NCI-H128 (cell line): Measurements from ENCODE around the gene PSKH1.
A peak's percentile ranks its signal among the peaks of the same experiment; 100 is the strongest.
"Not testable (repeated sequence)": the region's sequence is repeated elsewhere in the genome, so short reads cannot be mapped to it uniquely, and the experiment has no call there.

ENCODE experiments used
- DNase-seq: peaks from one replicate; lab custom pipeline; 2025; ENCODE audit not compliant: unreplicated experiment; lab: John Stamatoyannopoulos, UW

The PSKH1 gene

GRCh38 chr16:67923414-67924116 is 30.5 kb downstream of the PSKH1 start:
- DNase-seq: no peak

- DNase-seq: no peak
Observed at GRCh38 chr16:67924140-67924906, 31.3 kb downstream of the PSKH1 start.

GRCh38 chr16:67926181-67926750 is 33.2 kb downstream of the PSKH1 start:
- DNase-seq: peak; percentile 17

- no peak for DNase-seq
Observed at GRCh38 chr16:67927131-67927941, 34.3 kb downstream of the PSKH1 start.

GRCh38 chr16:67928147-67928546 is 35.1 kb downstream of the PSKH1 start:
- DNase-seq: no peak

GRCh38 chr16:67928561-67929364 is 35.7 kb downstream of the PSKH1 start:
- peak; percentile 46 for DNase-seq

GRCh38 chr16:67930191-67930590 is 37.1 kb downstream of the PSKH1 start:
- DNase-seq: no peak

- DNase-seq: no peak
Observed at GRCh38 chr16:67930678-67931211, 37.7 kb downstream of the PSKH1 start.

GRCh38 chr16:67931712-67932461 is 38.8 kb downstream of the PSKH1 start, which contains the start of gene CTRL:
Gene CTRL (minus strand): TSS chr16:67931862. CDS start chr16:67931852, 10 bp downstream.
- DNase-seq: no peak

GRCh38 chr16:67932462-67932840 is 39.4 kb downstream of the PSKH1 start:
- DNase-seq: no peak

GRCh38 chr16:67933805-67934204 is 40.8 kb downstream of the PSKH1 start:
- no peak for DNase-seq

- DNase-seq: no peak
Observed at GRCh38 chr16:67934306-67935100, 41.4 kb downstream of the PSKH1 start.

GRCh38 chr16:67935101-67935401 is 42.0 kb downstream of the PSKH1 start:
- DNase-seq: no peak

GRCh38 chr16:67935402-67936123 is 42.5 kb downstream of the PSKH1 start:
- DNase-seq: peak; percentile 88

GRCh38 chr16:67936124-67936879 is 43.2 kb downstream of the PSKH1 start, which contains the start of gene PSMB10:
Gene PSMB10 (minus strand): TSS chr16:67936850. CDS start chr16:67936749, 101 bp downstream.
- no peak for DNase-seq

GRCh38 chr16:67936880-67937605 is 44.0 kb downstream of the PSKH1 start:
- no peak for DNase-seq

- DNase-seq: not testable (repeated sequence)
Observed at GRCh38 chr16:67937713-67938112, 44.7 kb downstream of the PSKH1 start.
